ENCODE results near the gene RPP14. TPM values are rescaled to one million over a fixed set of nuclear protein-coding genes. Genes with fewer than 3 reads are reported as not detected.

RPP14 gene
- total RNA-seq, 2 donors from 2014 or later = 22.0 to 23.6 TPM

DNA sequence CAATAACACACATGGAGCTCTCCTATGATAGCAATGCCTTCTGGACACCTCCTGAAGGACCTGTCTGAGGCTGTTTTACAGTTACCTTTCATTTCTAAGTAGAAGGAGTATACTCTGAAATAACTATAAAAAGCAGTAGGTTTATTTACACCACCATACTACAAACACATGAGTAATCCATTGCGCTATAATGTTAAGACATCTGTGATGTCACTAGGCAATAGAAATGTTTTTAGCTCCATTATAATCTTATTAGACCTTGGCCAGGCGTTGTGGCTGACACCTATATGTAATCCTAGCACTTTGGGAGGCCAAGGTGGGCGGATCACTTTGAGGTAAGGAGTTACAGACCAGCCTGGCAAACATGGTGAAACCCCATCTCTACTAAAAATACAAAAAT is 51.4 kb downstream of the RPP14 start:
- peaks cover 1% of the 10 kb centered on the region for H3K27me3 Mint-ChIP-seq (ENCODE audit: insufficient read depth)
- no peak overlapping the region for H3K4me3 ChIP-seq (ENCODE audit: low read length)
- H3K36me3 ChIP-seq (ENCODE audit: control insufficient read depth, insufficient read depth, low read length) = no peaks in the 10 kb centered on the region
- 95 to 100% methylated on average over 1 to 3 of the region's 3 CpGs for WGBS, 2 experiments (ENCODE audit: insufficient coverage in 1 of 2, insufficient read length in 1 of 2)
- H3K9me3 Mint-ChIP-seq = no peaks in the 10 kb centered on the region
- peaks cover 13% of the 10 kb centered on the region for H3K4me1 Mint-ChIP-seq
- no peak overlapping the region for H3K9ac ChIP-seq (ENCODE audit: extremely low read depth, low read length, poor library complexity, severe bottlenecking)
- H3K4me3 Mint-ChIP-seq = no peak overlapping the region
- TF ChIP-seq, protein P1, sequence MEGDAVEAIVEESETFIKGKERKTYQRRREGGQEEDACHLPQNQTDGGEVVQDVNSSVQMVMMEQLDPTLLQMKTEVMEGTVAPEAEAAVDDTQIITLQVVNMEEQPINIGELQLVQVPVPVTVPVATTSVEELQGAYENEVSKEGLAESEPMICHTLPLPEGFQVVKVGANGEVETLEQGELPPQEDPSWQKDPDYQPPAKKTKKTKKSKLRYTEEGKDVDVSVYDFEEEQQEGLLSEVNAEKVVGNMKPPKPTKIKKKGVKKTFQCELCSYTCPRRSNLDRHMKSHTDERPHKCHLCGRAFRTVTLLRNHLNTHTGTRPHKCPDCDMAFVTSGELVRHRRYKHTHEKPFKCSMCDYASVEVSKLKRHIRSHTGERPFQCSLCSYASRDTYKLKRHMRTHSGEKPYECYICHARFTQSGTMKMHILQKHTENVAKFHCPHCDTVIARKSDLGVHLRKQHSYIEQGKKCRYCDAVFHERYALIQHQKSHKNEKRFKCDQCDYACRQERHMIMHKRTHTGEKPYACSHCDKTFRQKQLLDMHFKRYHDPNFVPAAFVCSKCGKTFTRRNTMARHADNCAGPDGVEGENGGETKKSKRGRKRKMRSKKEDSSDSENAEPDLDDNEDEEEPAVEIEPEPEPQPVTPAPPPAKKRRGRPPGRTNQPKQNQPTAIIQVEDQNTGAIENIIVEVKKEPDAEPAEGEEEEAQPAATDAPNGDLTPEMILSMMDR (conservative IDR thresholded peaks at IDR 0.05) = no peak
- no peak overlapping the region for H3K27ac ChIP-seq (ENCODE audit: low read depth, low read length)
- H3K27me3 ChIP-seq (ENCODE audit: control insufficient read depth, insufficient read depth, low read length, poor library complexity, severe bottlenecking) = no peaks in the 10 kb centered on the region
- no peaks in the 10 kb centered on the region for H3K9me3 ChIP-seq (ENCODE audit: control insufficient read depth, low read length)
- no peak for DNase-seq
- H3K36me3 Mint-ChIP-seq (ENCODE audit: low read depth) = no peaks in the 10 kb centered on the region
- H3K4me1 ChIP-seq (ENCODE audit: control insufficient read depth, insufficient read depth, low read length) = peaks cover 4% of the 10 kb centered on the region
- no peak overlapping the region for H3K27ac Mint-ChIP-seq

GRCh38 chr3:58358092-58358491 is 52.0 kb downstream of the RPP14 start:
- WGBS, 2 experiments (ENCODE audit: insufficient coverage in 1 of 2, insufficient read length in 1 of 2) = 91% methylated on average over 3 of the region's 3 CpGs; no CpG with 5 or more reads in 1 of the 2 experiments
- Histone ChIP-seq H3K36me3 (ENCODE audit: control insufficient read depth, insufficient read depth, low read length) (no peaks in the 10 kb centered on the region), H3K9me3 (ENCODE audit: control insufficient read depth, low read length) (no peaks in the 10 kb centered on the region), H3K27me3 (ENCODE audit: control insufficient read depth, insufficient read depth, low read length, poor library complexity, severe bottlenecking) (no peaks in the 10 kb centered on the region), H3K4me1 (ENCODE audit: control insufficient read depth, insufficient read depth, low read length) (peaks cover 4% of the 10 kb centered on the region), H3K27ac (ENCODE audit: low read depth, low read length) (no peak overlapping the region), H3K4me3 (ENCODE audit: low read length) (no peak overlapping the region), H3K9ac (ENCODE audit: extremely low read depth, low read length, poor library complexity, severe bottlenecking) (no peak overlapping the region)
- DNase-seq = peak; percentile 32
- Mint-ChIP-seq H3K4me3 (no peak overlapping the region), H3K27me3 (ENCODE audit: insufficient read depth) (peaks cover 1% of the 10 kb centered on the region), H3K27ac (no peak overlapping the region), H3K4me1 (peaks cover 13% of the 10 kb centered on the region), H3K36me3 (ENCODE audit: low read depth) (no peaks in the 10 kb centered on the region), H3K9me3 (no peaks in the 10 kb centered on the region)
- TF ChIP-seq, protein P1 (conservative IDR thresholded peaks at IDR 0.05) = no peak

GRCh38 chr3:58358808-58359207 is 52.8 kb downstream of the RPP14 start:
- no peak overlapping the region for H3K4me3 ChIP-seq (ENCODE audit: low read length)
- H3K27ac ChIP-seq (ENCODE audit: low read depth, low read length) = no peak overlapping the region
- Mint-ChIP-seq H3K9me3 (no peaks in the 10 kb centered on the region), H3K27me3 (ENCODE audit: insufficient read depth) (peaks cover 1% of the 10 kb centered on the region), H3K4me3 (no peak overlapping the region), H3K4me1 (peaks cover 13% of the 10 kb centered on the region), H3K27ac (no peak overlapping the region), H3K36me3 (ENCODE audit: low read depth) (no peaks in the 10 kb centered on the region)
- WGBS, 2 experiments (ENCODE audit: insufficient coverage in 1 of 2, insufficient read length in 1 of 2) = 93 to 95% methylated on average over 3 to 4 of the region's 4 CpGs
- H3K27me3 ChIP-seq (ENCODE audit: control insufficient read depth, insufficient read depth, low read length, poor library complexity, severe bottlenecking) = no peaks in the 10 kb centered on the region
- H3K9ac ChIP-seq (ENCODE audit: extremely low read depth, low read length, poor library complexity, severe bottlenecking) = no peak overlapping the region
- TF ChIP-seq, protein P1 (conservative IDR thresholded peaks at IDR 0.05) = no peak
- H3K36me3 ChIP-seq (ENCODE audit: control insufficient read depth, insufficient read depth, low read length) = no peaks in the 10 kb centered on the region
- H3K4me1 ChIP-seq (ENCODE audit: control insufficient read depth, insufficient read depth, low read length) = peaks cover 4% of the 10 kb centered on the region
- no peak for DNase-seq
- no peaks in the 10 kb centered on the region for H3K9me3 ChIP-seq (ENCODE audit: control insufficient read depth, low read length)
